Lower leg skin (tissue), 3 donors: ENCODE data around the gene PRXL2B.

Experiments
- CTCF ChIP-seq, 3 donors: fragments of 450-650 bp; IDR thresholded peaks; one replicate each; pipeline ENCODE4 v1.5.1; 2016; ENCODE audit warnings: antibody characterized with exemption in 3 of 3, mild to moderate bottlenecking in 3 of 3, moderate library complexity in 2 of 3
- POLR2A ChIP-seq, 2 donors: fragments of 450-650 bp; IDR thresholded peaks; one replicate each; pipeline ENCODE4 v1.6.1; 2016 to 2017; ENCODE audit warnings: antibody characterized with exemption in 2 of 2, mild to moderate bottlenecking in 1 of 2, moderate library complexity in 1 of 2

- TF ChIP-seq CTCF (IDR thresholded peaks at IDR 0.05): no peak
- TF ChIP-seq POLR2A (IDR thresholded peaks at IDR 0.05): no peak
These were observed 16.2 kb upstream of the PRXL2B start for GRCh38 chr1:2570332-2570731.
